SJCRH30 (cell line): ENCODE measurements around the gene KY. TPM values are rescaled to one million over a fixed set of nuclear protein-coding genes. Genes with fewer than 3 reads are reported as not detected.

Source experiments
- DNase-seq, 2 experiments: peaks; one replicate each; pipeline ENCODE4 v3.0.0-alpha.2; 2015 to 2020
- H3K27ac ChIP-seq: fragments of 250-450 bp; sonication (Bioruptor Pico); 2 replicates; pipeline ENCODE4 v1.5.1; 2020; ENCODE audit warnings: mild to moderate bottlenecking, moderate library complexity
- H3K27me3 ChIP-seq: fragments of 250-450 bp; sonication (Bioruptor Pico); 2 replicates; pipeline ENCODE4 v1.5.1; 2020; ENCODE audit warnings: mild to moderate bottlenecking, moderate library complexity
- H3K36me3 ChIP-seq: fragments of 250-450 bp; sonication (Bioruptor Pico); 2 replicates; pipeline ENCODE4 v1.5.1; 2020; ENCODE audit warnings: mild to moderate bottlenecking, moderate library complexity
- H3K4me1 ChIP-seq: fragments of 250-450 bp; sonication (Bioruptor Pico); 2 replicates; pipeline ENCODE4 v1.5.1; 2020; ENCODE audit warnings: mild to moderate bottlenecking, moderate library complexity
- H3K4me3 ChIP-seq: fragments of 250-450 bp; sonication (Bioruptor Pico); 2 replicates; pipeline ENCODE4 v1.5.1; 2020; ENCODE audit warnings: mild to moderate bottlenecking, moderate library complexity
- H3K9me3 ChIP-seq: fragments of 250-450 bp; sonication (Bioruptor Pico); replicated peaks from 2 replicates; pipeline ENCODE4 v1.5.1; 2020; ENCODE audit warnings: mild to moderate bottlenecking, moderate library complexity
- total RNA-seq: library from RNA; depleted of rRNA; stranded (reverse); fragments of >200 nt; shearing (Covaris generic); gene quantifications from 2 replicates; pipeline ENCODE4 v1.2.3, GENCODE V29; 2014

Gene KY
- total RNA-seq, 1 experiment from 2014 or later: not detected

DNA sequence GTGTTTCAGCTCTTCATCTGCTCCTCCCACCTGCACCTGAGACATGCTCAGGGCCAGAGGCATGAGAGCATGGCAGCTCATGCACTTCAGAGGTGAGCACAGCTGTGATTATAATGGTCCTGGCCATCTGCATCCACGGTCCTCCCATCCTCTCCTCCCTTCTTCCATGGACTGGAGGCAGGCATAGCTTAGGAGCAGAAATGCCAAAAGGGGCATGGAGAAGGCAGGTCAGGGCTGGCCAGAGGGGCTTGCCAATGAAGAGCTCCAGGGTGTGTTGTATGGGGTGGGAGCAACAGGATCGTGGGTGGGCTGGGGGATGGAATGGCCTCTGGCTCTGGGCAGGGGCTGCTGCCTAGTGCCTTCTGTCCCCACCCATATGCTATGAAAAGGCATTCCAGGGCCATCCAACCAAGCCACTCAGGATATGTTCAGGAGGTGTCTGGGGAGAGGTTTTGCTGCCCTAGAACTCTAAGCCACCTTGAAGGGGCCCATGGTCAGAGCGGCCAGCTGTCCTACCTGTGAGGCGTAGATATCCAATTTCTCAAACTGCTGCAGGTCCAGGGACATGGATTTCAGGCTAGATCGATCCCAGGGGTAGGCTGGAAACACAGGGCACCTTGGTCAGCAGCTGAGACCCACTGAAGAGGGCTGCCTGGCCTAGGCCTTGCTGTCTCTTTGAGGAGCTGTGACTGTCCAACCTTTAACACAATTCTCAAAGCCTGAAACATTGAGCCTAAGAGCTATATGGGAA, 26.1 kb downstream of the KY start:
- Histone ChIP-seq H3K9me3 (no peaks in the 10 kb centered on the region), H3K4me1 (no peaks in the 10 kb centered on the region), H3K36me3 (no peaks in the 10 kb centered on the region), H3K27me3 (0 out of 2 replicates have a peak, but pooled peaks cover 5% of the 10 kb centered on the region), H3K4me3 (no peak overlapping the region), H3K27ac (no peak overlapping the region)
- no peak for DNase-seq

DNA sequence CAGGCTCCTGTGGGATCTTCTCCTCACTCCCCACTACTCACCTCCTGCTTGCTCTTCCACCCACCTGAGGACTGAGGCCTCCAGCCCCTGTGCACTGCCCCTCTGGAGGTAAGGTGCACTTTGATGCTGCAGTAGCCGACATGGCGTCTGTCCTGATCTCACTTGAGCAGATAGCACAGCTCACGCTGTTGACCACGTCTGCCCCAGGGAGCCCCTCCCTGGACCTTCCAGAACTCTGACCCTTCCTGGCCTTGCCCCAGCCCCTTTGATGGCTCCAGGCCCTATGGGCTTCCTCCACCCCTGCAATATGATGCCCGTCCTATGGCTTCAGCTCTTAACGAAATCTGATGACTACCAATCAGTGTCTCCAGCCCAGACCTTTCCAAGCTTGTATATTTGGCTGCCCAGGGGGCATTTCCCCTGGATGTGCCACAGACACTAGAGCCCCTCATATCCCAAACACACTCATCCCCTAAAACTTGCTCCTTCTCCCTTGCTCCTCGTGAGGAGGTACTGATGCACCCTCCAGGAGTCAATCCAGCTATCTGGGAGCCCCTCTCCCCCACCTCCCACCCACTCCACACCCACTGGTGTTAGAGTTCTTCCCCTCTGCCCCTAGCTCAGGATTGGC, 27.1 kb downstream of the KY start:
- no peaks in the 10 kb centered on the region for H3K9me3 ChIP-seq

DNA sequence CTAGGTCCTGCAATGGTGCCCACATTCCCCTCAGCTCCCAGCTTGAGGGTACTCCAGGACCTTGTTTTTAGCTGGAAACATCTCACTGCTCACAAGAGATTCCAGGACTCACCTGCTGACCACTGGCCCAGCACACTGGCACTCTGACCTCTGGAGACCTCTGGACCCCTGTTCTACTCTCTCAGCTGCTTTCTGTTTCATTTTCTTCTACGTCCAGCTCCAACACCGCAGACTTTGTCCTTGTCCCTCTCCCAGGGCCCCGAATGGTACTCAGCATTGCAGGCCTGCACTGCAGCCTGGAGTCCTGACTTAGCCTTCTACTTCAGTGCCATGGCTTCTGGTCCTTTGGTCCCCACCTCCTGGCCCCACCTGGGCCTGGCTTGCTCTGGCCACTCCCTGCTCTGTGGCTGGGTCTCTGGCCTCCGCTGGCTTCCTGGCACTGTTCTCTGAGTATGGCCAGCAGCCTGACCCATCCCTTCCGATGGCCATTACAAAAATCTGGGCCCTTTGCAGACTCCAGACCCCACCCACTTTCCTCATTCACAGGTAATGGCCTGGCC, 27.9 kb downstream of the KY start:
- no peaks in the 10 kb centered on the region for H3K36me3 ChIP-seq
- H3K27ac ChIP-seq: no peak overlapping the region
- no peak overlapping the region for H3K4me3 ChIP-seq
- H3K9me3 ChIP-seq: no peaks in the 10 kb centered on the region
- no peaks in the 10 kb centered on the region for H3K4me1 ChIP-seq
- 0 out of 2 replicates have a peak, but pooled peaks cover 5% of the 10 kb centered on the region for H3K27me3 ChIP-seq
- no peak for DNase-seq

More for the DNA sequence above, 27.1 kb downstream of the KY start:
- no peak overlapping the region for H3K27ac ChIP-seq
- H3K4me1 ChIP-seq: no peaks in the 10 kb centered on the region
- no peak for DNase-seq
- 0 out of 2 replicates have a peak, but pooled peaks cover 5% of the 10 kb centered on the region for H3K27me3 ChIP-seq
- no peaks in the 10 kb centered on the region for H3K36me3 ChIP-seq
- no peak overlapping the region for H3K4me3 ChIP-seq

DNA sequence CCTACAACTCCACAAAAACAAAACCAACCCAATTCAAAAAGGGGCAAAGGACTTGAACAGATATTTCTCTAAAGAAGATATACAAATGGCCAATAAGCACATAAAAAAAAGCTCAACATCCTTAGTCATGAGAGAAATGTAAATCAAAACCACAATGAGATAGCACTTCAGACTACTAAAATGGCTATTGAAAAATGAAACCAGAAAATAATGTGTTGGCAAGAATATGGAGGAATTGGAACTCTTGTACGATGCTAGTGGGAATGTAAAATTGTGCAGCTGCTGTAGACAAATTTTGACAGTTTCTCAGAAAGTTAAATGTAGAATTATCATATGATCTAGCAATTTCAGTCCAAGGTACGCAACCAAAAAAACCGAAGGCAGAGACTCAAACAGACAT, 29.0 kb downstream of the KY start:
- Histone ChIP-seq H3K36me3 (no peaks in the 10 kb centered on the region), H3K4me1 (no peaks in the 10 kb centered on the region), H3K4me3 (no peak overlapping the region), H3K27me3 (0 out of 2 replicates have a peak, but pooled peaks cover 5% of the 10 kb centered on the region), H3K9me3 (no peaks in the 10 kb centered on the region), H3K27ac (no peak overlapping the region)
- DNase-seq: no peak

DNA sequence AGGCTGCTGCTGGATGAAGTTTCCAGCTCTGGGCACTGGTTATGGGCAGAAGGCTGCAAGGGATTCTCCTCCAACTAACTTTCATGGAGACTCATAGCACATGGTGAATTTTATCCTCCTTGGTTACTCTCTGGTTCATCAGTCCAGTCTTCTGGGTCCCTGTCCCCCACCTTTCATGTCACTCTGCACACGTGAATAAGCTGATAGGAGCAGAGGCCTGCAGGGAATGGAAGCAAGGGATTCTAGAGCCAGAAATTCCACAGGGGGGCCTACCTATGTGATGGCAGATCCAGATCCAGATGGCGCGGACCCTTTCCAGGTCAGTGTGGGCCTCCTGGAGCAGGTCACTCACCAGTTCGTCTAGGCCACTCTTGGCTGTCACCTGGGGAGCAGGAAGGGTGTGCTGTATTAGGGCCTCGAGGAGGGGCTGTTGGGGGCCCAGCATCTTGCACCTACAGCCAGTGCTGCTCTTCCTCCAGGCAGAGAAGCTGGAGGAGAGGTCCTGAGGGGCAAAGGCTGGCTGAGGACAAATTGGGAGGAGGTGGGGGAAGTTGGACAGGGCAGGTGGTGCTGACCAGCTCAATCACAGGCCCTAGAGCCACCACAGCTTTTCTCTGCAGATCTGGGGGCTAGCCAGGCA, 30.2 kb downstream of the KY start:
- Histone ChIP-seq H3K27me3 (0 out of 2 replicates have a peak, but pooled peaks cover 5% of the 10 kb centered on the region), H3K9me3 (no peaks in the 10 kb centered on the region), H3K27ac (no peak overlapping the region), H3K4me3 (no peak overlapping the region), H3K36me3 (no peaks in the 10 kb centered on the region), H3K4me1 (no peaks in the 10 kb centered on the region)
- no peak for DNase-seq

DNA sequence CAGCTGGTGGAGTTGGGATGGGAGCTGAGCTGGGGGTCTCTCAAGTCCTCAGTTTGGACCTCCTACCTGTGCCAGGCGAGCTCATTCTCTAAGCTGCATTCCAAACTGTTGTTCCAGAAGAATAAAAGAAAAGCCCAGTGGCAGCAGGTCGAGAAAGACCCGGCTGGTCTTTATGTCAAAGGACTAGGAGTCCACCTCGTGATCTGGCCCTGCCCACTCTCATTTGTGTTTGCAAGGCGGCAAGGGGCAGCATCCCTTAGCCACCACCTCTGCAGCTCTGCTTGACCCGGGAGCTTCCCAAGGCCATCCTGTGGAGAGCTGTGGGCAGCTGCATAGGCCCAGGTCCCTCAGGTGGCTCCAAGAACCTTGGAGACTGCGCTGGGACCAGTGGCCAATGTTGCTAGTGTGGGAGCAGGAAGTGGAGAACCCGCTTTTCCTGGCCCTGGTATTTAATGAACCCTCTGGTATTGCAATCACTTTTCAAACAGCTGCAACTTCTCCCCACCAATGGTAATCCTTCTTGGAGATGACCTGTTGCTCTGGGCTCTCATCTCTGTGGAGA, 30.9 kb downstream of the KY start:
- Histone ChIP-seq H3K4me3 (no peak overlapping the region), H3K27ac (no peak overlapping the region), H3K36me3 (no peaks in the 10 kb centered on the region), H3K9me3 (no peaks in the 10 kb centered on the region), H3K4me1 (no peaks in the 10 kb centered on the region), H3K27me3 (0 out of 2 replicates have a peak, but pooled peaks cover 5% of the 10 kb centered on the region)
- DNase-seq: no peak

DNA sequence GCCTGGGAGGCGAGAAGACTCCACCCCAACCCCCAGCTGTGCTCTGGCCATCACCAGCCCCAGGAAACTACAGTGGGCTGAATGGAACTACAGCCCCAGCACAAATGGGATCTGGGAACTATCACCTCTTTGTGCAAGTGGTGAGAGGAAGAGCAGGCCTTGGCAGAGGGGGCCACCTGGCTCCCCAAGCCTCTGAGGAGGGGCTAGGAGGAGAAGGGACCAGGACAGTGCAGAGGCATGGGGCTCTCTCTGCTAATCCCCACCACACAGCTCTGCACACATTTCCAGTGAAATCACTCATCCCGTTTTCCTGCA, 31.6 kb downstream of the KY start:
- Histone ChIP-seq H3K36me3 (no peaks in the 10 kb centered on the region), H3K27ac (no peak overlapping the region), H3K4me1 (no peaks in the 10 kb centered on the region), H3K27me3 (0 out of 2 replicates have a peak, but pooled peaks cover 5% of the 10 kb centered on the region), H3K4me3 (no peak overlapping the region), H3K9me3 (no peaks in the 10 kb centered on the region)
- no peak for DNase-seq

DNA sequence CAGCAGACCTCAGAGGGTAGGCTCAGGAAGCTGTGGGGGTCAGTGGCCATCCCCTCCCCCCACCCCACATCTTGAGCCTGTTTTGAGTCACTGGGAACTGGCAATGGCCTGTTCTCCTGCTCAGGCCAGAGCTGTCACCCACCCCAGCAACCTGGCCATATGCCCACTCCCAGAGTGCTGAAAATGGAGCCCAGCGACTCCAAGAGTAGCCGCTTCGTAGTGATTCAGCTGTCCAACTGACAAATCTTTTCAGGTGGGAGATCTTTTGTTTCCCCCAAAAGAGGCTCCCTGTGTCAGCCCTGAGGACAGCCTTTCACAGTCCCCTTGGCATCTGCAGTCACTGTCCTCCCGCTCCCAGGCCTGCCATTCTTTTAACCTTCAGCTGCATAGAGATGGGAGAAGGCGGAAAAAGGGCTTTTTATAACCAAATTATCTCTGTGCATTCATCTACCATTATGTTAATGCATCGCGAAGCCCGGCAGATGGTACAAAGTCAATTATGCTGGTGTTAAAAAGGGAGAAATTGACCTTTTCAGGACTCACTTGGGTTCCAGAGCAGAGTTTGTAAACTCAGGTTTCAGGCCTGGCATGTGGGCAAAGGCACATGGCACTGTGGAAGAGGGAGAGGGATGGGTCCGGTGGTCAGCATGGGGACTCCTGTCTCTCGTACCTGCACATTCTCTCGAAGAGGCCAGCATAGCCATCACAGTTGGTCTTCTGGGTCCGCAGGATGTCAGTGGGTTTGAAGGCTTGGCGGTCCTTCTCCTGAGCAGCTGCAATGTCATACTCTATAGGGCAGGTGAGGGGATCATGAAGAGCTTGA, 32.1 kb downstream of the KY start:
- no peaks in the 10 kb centered on the region for H3K4me1 ChIP-seq
- no peaks in the 10 kb centered on the region for H3K36me3 ChIP-seq
- no peak overlapping the region for H3K27ac ChIP-seq
- DNase-seq: no peak
- H3K27me3 ChIP-seq: 0 out of 2 replicates have a peak, but pooled peaks cover 5% of the 10 kb centered on the region
- no peaks in the 10 kb centered on the region for H3K9me3 ChIP-seq
- H3K4me3 ChIP-seq: no peak overlapping the region

DNA sequence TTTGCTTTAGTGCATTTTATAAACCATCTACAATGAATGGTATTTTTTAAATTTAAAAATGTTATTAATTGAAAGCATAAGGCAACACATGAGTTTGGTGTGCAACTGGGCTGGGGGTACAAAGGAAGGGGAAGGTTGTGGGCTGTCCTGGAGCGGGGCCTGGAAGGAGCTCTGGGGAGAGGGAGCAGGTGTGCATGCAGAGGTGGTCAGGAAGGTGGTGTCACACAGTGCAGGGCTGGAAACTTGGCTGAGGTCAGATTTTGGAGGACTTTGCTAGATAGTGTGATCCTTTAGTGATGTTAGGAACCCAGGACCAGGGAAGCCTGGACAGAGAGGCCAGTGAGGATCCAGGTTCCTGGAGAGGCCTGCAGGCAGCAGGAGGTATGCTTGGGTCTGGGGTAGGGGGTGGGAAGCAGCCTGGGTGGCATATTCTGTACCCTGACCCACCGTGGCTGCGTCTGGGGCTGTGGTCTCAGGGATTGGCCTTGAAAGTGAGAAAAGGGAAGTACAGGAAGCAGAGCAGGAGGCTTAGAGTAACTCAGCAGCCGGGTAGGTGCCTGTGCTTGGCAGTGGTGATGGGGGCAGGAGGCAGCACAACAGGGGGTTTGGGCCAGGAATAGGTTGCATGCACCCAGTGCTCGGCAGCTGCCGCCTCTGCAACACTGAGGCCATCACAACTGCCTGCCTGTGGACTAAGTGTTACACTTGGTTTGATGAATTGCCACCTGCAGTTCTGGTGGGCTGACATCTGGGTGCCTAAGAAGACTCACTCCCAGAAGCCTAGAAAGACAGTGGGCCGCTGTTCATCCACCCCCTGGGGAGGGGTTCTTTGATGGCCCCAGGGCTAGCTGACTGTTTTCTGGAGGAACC, 33.0 kb downstream of the KY start:
- no peak for DNase-seq
- peaks cover 5% of the 10 kb centered on the region; the same call in 1 of the 2 replicates for H3K27me3 ChIP-seq
- H3K36me3 ChIP-seq: no peaks in the 10 kb centered on the region
- no peak overlapping the region for H3K4me3 ChIP-seq
- no peaks in the 10 kb centered on the region for H3K4me1 ChIP-seq
- no peak overlapping the region for H3K27ac ChIP-seq
- H3K9me3 ChIP-seq: no peaks in the 10 kb centered on the region

DNA sequence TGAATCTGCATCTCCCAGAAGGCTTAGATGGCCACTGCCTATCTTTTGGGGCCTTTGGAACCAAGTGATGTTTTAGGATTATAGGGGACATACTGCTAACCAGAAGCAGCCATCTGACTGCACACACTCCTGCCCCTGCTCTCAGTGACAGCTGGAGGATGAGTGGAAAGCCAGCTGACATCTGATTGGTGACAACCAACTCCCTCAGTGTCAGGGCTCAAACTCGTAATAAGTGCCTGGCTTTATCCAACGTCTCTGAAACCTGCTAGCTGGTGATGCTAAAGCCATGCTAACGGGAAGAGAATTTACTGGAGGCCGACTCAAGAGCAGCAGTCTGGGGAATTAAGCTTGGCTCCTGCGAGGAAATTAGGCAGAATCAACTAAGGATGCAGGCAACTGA, 35.1 kb downstream of the KY start:
- Histone ChIP-seq H3K4me1 (no peaks in the 10 kb centered on the region), H3K27ac (no peak overlapping the region), H3K27me3 (no peaks in the 10 kb centered on the region; the same call in 1 of the 2 replicates), H3K36me3 (no peaks in the 10 kb centered on the region), H3K4me3 (no peak overlapping the region), H3K9me3 (no peaks in the 10 kb centered on the region)
- no peak for DNase-seq

DNA sequence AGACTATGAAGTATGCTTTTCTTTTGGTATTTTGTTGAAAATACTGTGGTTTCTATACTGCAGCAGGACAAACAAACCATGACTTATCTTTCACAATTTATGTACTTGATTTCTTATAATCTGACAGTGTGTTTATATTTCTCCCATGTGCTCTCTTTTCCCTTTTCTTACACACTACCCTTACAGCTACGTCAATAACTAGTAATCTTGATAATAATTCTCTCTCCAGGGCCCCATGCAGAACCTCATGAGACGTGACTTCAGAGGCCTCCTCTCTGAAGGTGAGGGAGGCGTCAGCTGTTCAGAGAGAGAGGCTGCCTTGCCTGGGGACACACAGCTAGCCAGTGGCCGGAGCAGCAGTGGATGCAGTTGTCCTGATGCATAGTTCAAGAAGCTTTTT, 35.9 kb downstream of the KY start:
- no peaks in the 10 kb centered on the region for H3K9me3 ChIP-seq
- H3K4me3 ChIP-seq: no peak overlapping the region
- no peaks in the 10 kb centered on the region for H3K36me3 ChIP-seq
- DNase-seq: no peak
- no peaks in the 10 kb centered on the region for H3K4me1 ChIP-seq
- no peaks in the 10 kb centered on the region; the same call in 1 of the 2 replicates for H3K27me3 ChIP-seq
- no peak overlapping the region for H3K27ac ChIP-seq

DNA sequence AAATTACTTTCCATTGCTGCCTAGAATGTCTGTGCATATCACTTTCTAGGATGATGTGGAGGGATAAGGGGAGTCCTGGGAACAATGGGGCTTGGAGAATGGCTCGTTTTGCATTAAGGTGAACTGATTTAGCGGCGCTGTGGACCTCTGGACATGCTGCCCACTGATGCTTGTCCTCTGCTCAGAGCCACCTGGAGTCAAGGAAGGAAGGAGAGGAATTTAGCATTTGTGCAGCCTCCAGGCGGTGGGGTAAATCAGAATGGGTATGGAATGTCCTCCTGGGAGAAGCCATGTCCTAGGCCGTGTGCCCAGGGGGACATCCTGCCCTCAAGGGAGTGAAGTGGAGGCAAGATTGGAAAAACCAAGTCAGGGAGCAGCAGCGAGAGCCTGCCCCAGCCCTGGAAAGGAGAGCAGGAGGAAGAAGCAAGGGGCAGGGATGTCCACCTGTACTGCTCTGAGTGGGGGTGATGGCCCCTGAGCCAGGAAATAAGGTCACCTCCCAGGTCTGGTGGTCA, 37.8 kb downstream of the KY start:
- no peaks in the 10 kb centered on the region for H3K4me1 ChIP-seq
- H3K4me3 ChIP-seq: no peak overlapping the region
- no peaks in the 10 kb centered on the region for H3K36me3 ChIP-seq
- no peaks in the 10 kb centered on the region for H3K9me3 ChIP-seq
- H3K27me3 ChIP-seq: no peaks in the 10 kb centered on the region; the same call in 1 of the 2 replicates
- DNase-seq: no peak
- H3K27ac ChIP-seq: no peak overlapping the region

DNA sequence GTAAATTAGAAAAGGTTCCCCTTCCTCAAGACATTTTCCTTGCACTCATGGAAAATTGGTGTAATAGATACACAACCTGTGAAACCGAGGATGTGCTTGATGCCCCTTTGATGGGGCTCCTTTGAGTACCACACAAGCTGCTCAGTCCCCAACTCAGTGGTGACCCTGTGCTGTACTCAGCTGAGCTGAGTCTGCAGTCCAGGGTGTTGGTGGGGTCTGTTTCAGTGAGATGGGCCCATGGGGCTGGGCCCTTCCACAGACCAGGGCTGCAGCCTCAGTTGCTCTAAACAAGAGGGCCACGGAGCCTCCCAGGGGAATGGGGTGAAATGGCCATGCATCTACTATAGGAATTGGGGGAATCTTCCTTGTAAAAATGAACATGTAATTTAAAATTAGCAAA, 39.3 kb downstream of the KY start:
- H3K27ac ChIP-seq: no peak overlapping the region
- no peaks in the 10 kb centered on the region; the same call in 1 of the 2 replicates for H3K27me3 ChIP-seq
- no peaks in the 10 kb centered on the region for H3K4me1 ChIP-seq
- H3K36me3 ChIP-seq: no peaks in the 10 kb centered on the region
- DNase-seq: no peak
- H3K9me3 ChIP-seq: no peaks in the 10 kb centered on the region
- no peak overlapping the region for H3K4me3 ChIP-seq
